ENCODE results near the gene SLC22A5. TPM values are rescaled to one million over a fixed set of nuclear protein-coding genes. Genes with fewer than 3 reads are reported as not detected.
A peak's percentile ranks its signal among the peaks of the same experiment; 100 is the strongest.

Gene SLC22A5
- total RNA-seq, 4 donors from 2014 or later, result 34.6 to 129 (median 67.8) TPM

DNA sequence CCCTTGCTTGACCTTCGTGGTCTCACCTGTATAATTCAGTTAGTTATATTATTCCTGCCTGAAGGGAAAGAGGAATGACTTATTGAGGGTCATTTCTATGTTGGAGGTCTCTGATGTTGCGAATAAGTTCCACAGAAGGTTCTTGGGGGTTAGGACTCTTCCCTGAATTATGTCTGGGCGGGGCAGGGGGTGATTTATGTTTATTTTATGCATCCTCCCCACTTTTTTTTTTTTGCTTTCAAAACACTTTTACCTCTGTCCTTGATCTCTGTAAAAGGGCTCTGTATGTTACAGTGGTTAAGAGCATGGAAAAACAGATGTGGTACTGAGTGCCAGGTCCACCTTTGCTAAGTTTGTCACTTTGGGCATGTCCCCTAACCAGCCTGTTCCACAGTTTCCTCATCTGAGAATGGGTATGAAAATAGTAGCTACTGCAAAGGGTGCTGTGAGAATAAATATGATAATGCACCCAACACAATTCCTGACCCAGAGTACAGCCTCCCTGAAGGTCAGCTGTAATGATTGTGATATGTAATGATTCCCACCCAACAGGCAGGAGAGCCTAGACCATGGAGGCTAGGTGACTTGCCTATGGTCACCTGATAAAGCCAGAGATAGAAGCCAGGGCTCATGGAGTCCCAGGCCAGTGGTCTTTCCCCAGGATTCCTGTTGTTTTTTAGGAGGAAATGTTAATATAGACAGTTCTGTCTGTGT, 54.8 kb downstream of the SLC22A5 start:
- DNase-seq, result no peak
- TF ChIP-seq POLR2A (IDR thresholded peaks at IDR 0.05) (no peak), POLR2AphosphoS5 (IDR thresholded peaks at IDR 0.05) (no peak), EP300 (IDR thresholded peaks at IDR 0.05; ENCODE audit: low read depth) (no peak)
- TF ChIP-seq, protein P1, sequence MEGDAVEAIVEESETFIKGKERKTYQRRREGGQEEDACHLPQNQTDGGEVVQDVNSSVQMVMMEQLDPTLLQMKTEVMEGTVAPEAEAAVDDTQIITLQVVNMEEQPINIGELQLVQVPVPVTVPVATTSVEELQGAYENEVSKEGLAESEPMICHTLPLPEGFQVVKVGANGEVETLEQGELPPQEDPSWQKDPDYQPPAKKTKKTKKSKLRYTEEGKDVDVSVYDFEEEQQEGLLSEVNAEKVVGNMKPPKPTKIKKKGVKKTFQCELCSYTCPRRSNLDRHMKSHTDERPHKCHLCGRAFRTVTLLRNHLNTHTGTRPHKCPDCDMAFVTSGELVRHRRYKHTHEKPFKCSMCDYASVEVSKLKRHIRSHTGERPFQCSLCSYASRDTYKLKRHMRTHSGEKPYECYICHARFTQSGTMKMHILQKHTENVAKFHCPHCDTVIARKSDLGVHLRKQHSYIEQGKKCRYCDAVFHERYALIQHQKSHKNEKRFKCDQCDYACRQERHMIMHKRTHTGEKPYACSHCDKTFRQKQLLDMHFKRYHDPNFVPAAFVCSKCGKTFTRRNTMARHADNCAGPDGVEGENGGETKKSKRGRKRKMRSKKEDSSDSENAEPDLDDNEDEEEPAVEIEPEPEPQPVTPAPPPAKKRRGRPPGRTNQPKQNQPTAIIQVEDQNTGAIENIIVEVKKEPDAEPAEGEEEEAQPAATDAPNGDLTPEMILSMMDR (IDR thresholded peaks at IDR 0.05), result no peak
- no peaks in the 10 kb centered on the region for H3K9me3 ChIP-seq
- no peaks in the 10 kb centered on the region for H3K36me3 ChIP-seq
- H3K27ac ChIP-seq, result peak overlapping the region; percentile 96 to 99 (median 99)
- in situ Hi-C loops (cut with MboI; ENCODE audit: low pct_ligation_motif_present in 1 of 4, low pct_unique_long_range_greater_than_20kb in 1 of 4, low sequenced_read_pairs in 3 of 4) (loop anchor here in 2 of 4 donors (5.0 to 10.0 kb wide), 2 partner anchors 48 to 50 kb away; no protein-coding TSS in a partner anchor), intact Hi-C loops (cut with DNase I; ENCODE audit: low total_unique reads) (no loop called here)
- 77 to 83% methylated on average over 1 to 3 of the region's 3 CpGs for WGBS, 2 donors (ENCODE audit: low coverage in 1 of 2)
- no peaks in the 10 kb centered on the region for H3K27me3 ChIP-seq
- H3K4me1 ChIP-seq, result peaks cover 88 to 100% (median 94%) of the 10 kb centered on the region in 4 donors
- H3K4me3 ChIP-seq, result no peak overlapping the region

DNA sequence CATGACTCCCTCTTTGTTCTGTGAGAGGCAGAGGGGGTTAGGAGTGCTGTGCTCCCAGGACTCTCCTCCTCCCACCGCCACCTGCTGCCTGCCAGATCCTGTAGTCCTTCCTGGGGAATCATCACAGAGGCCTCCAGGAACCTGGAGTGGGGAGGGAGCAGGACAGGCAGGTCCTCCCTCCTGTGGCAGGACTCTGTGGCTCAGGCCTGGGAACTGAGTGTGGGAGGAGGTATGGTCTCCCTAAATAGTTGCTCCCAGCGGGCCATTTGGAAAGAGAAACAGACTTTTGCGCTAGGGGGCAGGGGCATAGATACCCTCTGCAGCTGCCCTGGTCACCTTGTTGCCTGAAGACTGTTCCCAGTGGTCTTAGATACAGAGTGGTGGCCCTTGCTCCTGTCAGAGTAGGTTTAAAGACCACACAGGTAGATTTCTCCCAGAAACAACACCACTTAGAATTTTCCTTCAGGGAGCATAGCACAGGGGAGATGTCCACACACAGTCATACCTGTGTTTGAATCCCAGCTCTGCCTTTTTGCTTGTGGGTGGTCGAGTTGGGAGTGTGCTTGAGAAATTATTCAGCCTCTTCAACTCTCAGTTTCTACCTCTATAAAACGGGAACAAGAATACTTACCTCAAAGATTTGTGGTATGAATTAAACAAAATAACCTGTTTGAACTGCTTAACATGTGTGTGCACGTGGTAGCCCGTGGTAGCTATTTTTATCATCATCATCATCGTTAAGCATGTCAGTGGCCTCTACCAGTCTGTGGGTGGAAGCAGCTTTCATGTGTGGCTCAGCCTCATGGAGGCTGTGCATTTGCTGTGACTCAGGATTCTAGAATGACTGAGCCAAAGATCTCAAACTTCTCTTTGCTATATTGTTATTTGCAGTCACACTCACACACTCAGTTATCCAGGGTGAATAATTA, 55.8 kb downstream of the SLC22A5 start:
- in situ Hi-C loops (cut with MboI; ENCODE audit: low pct_ligation_motif_present in 1 of 4, low pct_unique_long_range_greater_than_20kb in 1 of 4, low sequenced_read_pairs in 3 of 4) (loop anchor here in 1 of 4 donors (10.0 kb wide), 1 partner anchor 50 kb away; no protein-coding TSS in a partner anchor), intact Hi-C loops (cut with DNase I; ENCODE audit: low total_unique reads) (no loop called here)
- 39 to 47% methylated on average over 5 to 8 of the region's 8 CpGs for WGBS, 2 donors (ENCODE audit: low coverage in 1 of 2)
- peak; percentile 54 for DNase-seq
- peak overlapping the region; percentile 96 to 99 (median 99) for H3K27ac ChIP-seq
- no peak overlapping the region for H3K4me3 ChIP-seq
- TF ChIP-seq POLR2AphosphoS5 (IDR thresholded peaks at IDR 0.05), result peak; percentile 31 to 46 (median 33)
- TF ChIP-seq, protein P1 (IDR thresholded peaks at IDR 0.05), result no peak
- no peak for TF ChIP-seq POLR2A (IDR thresholded peaks at IDR 0.05)
- no peaks in the 10 kb centered on the region for H3K9me3 ChIP-seq
- no peaks in the 10 kb centered on the region for H3K36me3 ChIP-seq
- no peaks in the 10 kb centered on the region for H3K27me3 ChIP-seq
- peaks cover 90 to 100% (median 95%) of the 10 kb centered on the region in 4 donors for H3K4me1 ChIP-seq

DNA sequence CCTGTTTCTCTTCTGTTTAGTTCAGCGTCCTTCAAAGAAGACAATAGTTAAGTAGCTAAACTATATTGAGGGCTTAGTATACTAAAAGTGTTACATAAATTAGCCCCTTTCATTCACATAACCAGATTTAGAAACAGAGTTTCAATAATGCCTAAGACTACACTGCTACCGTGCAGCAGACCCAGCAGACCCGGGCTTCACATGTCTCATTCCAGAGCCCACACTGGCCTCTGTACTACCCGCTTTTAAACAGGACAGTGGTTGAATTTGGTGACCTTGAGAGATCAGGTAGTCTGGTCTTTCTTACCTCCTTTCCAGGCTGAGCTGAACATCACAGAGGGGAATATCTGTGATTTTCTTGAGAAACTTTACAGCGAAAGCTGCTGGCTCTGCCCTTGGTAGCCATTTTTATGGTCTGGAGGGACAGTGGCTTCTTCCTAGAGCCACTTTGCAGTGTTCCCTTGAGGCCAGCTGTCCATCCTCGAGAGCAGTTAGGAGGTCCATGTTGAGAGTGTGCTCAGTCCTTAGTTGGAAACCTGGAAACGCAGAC, 56.5 kb downstream of the SLC22A5 start:
- H3K36me3 ChIP-seq, result no peaks in the 10 kb centered on the region
- H3K4me3 ChIP-seq, result no peak overlapping the region
- no peaks in the 10 kb centered on the region for H3K9me3 ChIP-seq
- in situ Hi-C loops (cut with MboI; ENCODE audit: low pct_ligation_motif_present in 1 of 4, low pct_unique_long_range_greater_than_20kb in 1 of 4, low sequenced_read_pairs in 3 of 4), result loop anchor here in 1 of 4 donors (10.0 kb wide), 1 partner anchor 49 kb away; no protein-coding TSS in a partner anchor
- intact Hi-C loops (cut with DNase I; ENCODE audit: low total_unique reads), result no loop called here
- no peak for DNase-seq
- H3K27me3 ChIP-seq, result no peaks in the 10 kb centered on the region
- no peak for TF ChIP-seq EP300 (IDR thresholded peaks at IDR 0.05; ENCODE audit: low read depth)
- TF ChIP-seq POLR2AphosphoS5 (IDR thresholded peaks at IDR 0.05), result no peak
- TF ChIP-seq POLR2A (IDR thresholded peaks at IDR 0.05), result no peak
- TF ChIP-seq, protein P1 (IDR thresholded peaks at IDR 0.05), result no peak
- peak overlapping the region; percentile 96 to 99 (median 99) for H3K27ac ChIP-seq
- H3K4me1 ChIP-seq, result peaks cover 91 to 100% (median 93%) of the 10 kb centered on the region in 4 donors
- 62 to 83% methylated on average over 1 to 7 of the region's 7 CpGs for WGBS, 2 donors (ENCODE audit: low coverage in 1 of 2)
